HG03432 (cell line): ENCODE measurements around the gene MEPE.
"Not testable (repeated sequence)": the region's sequence is repeated elsewhere in the genome, so short reads cannot be mapped to it uniquely, and the experiment has no call there.

Experiments used
- ATAC-seq: cut with Tn5 transposase; IDR thresholded peaks from one replicate; pipeline ENCODE4 v1.9.1; 2021; ENCODE audit warnings: mild to moderate bottlenecking, moderate library complexity; ENCODE audit not compliant: unreplicated experiment

Gene MEPE

GRCh38 chr4:87881115-87881514 lies 48.3 kb downstream of the MEPE start:
- ATAC-seq, result no peak

GRCh38 chr4:87882321-87882720 lies 49.6 kb downstream of the MEPE start:
- ATAC-seq, result no peak

- no peak for ATAC-seq
Observed at GRCh38 chr4:87882861-87883260, 50.1 kb downstream of the MEPE start.

GRCh38 chr4:87884976-87885549 lies 52.3 kb downstream of the MEPE start:
- no peak for ATAC-seq

GRCh38 chr4:87886083-87886482 lies 53.3 kb downstream of the MEPE start:
- ATAC-seq, result no peak

- not testable (repeated sequence) for ATAC-seq
Observed at GRCh38 chr4:87890753-87891152, 58.0 kb downstream of the MEPE start.

GRCh38 chr4:87895964-87896621 lies 63.3 kb downstream of the MEPE start:
- no peak for ATAC-seq
